Retinal pigment epithelial cell (primary cell): ENCODE measurements around the gene ANGEL2.

ENCODE experiments used
- DNase-seq: peaks from one replicate; pipeline ENCODE4 v3.0.0-alpha.2; 2010; ENCODE audit warnings: low read depth
- H3K4me3 ChIP-seq: 2 replicates; pipeline ENCODE4 v1.5.1; 2011; ENCODE audit warnings: mild to moderate bottlenecking, low read length, control low read depth, moderate library complexity
- CTCF ChIP-seq: conservative IDR thresholded peaks from 2 replicates; pipeline ENCODE4 v1.5.1; 2011; ENCODE audit warnings: low read depth, low read length, control low read depth, inconsistent platforms

ANGEL2 gene

DNA sequence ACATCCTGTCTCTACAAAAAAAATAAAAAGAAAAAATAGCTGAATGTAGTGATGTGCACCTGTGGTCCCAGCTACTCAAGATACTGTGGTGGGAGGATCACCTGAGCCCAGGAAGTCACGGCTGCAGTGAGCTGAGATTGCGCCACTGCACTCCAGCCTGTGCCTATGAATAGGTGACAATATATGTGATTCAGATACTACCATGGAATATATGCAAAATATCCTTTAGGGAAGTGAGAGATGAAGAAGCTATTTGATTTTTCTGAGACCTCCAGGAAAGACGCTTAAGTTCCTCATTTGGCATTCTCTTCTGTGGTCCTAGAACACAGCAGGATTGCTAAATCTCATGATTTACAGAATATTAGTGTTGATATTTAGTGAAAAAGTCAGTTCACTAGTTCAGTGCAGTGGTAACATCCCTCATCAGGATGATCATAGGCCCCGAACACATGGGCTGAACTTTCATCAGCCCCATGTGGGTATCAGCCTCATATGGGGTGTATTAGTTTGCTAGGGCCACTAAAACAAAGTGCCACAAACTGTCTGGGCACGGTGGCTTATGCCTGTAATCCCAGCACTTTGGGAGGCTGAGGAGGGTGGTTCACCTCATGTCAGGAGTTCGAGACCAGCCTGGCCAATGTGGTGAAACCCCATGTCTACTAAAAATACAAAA, 71.3 kb downstream of the ANGEL2 start:
- H3K4me3 ChIP-seq = no peak overlapping the region
- DNase-seq = no peak
- TF ChIP-seq CTCF = no peak

GRCh38 chr1:212943393-212943710, 72.3 kb downstream of the ANGEL2 start:
- no peak for TF ChIP-seq CTCF
- DNase-seq = no peak
- H3K4me3 ChIP-seq = no peak overlapping the region

GRCh38 chr1:212942679-212943392, 72.8 kb downstream of the ANGEL2 start:
- no peak for TF ChIP-seq CTCF
- DNase-seq = no peak
- H3K4me3 ChIP-seq = no peak overlapping the region
